GM19351 (cell line): Measurements from ENCODE around the gene TXNRD2.
"Not testable (repeated sequence)": the region's sequence is repeated elsewhere in the genome, so short reads cannot be mapped to it uniquely, and the experiment has no call there.

ENCODE experiments used
- ATAC-seq: cut with Tn5 transposase; IDR thresholded peaks from one replicate; pipeline ENCODE4 v1.9.1; 2021; ENCODE audit warnings: mild to moderate bottlenecking, moderate library complexity; ENCODE audit not compliant: unreplicated experiment

TXNRD2 gene

DNA sequence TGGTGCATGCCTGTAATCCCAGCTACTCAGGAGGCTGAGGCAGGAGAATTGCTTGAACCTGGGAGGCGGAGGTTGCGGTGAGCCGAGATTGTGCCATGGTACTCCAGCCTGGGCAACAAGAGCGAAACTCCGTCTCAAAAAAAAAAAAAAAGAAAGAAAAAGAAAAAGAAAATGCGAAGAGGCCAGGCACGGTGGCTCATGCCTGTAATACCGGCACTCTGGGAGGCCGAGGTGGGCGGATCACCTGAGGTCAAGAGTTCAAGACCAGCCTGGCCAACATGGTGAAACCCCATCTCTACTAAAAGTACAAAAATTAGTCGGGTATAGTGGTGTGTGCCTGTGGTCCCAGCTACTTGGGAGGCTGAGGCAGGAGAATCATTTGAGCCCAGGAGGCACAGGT lies 15.6 kb downstream of the TXNRD2 start:
- ATAC-seq = not testable (repeated sequence)

DNA sequence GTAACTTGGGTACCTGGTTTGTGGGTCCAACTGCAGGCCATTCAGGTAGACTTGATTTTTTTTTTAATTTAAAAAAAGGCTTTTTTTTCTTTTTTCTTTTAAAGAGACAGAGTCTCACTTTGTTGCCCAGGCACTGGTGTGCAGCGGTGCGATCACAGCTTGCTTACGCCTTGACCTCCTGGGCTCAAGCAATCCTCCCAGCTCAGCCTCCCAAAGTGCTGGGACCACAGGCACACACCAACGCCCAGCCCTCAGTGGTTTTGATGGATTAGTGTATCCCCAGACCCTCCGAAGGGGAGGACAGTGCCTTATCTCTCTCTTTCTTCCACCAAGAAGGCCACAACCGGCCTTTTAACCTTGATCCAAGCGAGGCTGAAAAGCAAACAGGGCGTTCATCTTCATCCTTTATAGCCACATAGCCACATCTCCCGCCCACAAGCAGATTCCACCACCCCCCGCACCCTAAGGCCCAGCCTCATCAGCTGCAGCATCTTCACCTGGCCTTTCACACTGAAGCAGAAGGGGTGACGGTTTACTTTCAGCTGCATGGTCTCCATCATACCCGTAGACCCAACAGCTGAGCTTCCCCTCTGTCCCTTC lies 17.6 kb downstream of the TXNRD2 start:
- ATAC-seq = no peak

DNA sequence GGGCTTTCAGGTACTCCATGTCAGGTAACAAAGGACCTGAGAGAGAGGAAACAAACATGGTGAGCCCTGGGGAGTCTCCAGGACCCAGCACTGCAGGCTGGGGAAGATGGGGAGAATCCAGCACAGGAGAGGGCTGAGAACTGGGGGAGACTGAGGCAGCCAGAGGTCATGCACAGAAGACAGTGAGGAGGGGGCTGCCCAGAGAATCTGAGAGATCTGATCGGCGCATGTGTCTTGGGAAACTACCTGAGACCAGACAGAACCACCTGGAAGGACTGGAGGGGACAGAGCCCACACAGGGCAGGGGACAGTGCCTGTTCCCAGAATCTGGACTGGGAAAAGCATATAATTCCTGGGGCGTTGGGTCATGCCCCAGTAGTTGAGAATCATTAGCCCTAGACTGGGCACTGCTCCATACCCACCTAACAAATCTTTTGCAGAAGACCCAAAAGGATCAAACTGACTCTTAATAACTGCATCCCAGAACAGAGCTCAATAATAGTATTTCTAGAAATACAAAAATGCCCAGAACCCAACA lies 20.0 kb downstream of the TXNRD2 start:
- no peak for ATAC-seq

DNA sequence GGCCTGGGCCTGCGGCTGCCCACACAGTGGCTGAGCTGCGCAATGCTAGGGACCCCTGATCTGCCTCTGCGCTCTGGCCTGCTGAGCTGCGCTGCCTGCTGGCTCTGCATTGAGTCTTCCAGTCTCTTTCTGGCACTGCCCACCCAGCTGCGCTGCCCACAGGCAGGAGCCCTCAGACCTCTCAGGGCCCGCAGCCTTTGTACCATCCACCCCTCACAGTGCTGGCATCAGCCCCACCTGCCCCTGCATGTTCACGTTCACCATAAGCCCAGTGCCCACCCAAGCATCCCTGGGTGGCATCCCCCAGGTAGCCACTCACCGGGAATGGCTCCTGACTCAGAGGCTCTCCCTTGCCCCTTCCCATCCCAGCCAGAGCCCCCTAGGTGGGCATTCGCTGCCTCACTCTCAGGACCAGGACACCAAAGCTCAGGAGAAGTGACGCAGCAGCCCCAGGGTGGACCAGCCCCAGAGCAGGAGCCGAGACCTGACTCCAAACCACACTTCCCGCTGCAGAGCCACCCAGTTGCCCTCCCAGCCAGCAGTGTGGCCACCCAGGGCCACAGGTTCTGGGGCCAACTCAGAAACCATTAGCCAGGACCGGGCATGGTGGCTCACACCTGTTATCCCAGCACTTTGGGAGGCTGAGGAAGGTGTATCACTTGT lies 21.8 kb downstream of the TXNRD2 start:
- ATAC-seq = no peak

DNA sequence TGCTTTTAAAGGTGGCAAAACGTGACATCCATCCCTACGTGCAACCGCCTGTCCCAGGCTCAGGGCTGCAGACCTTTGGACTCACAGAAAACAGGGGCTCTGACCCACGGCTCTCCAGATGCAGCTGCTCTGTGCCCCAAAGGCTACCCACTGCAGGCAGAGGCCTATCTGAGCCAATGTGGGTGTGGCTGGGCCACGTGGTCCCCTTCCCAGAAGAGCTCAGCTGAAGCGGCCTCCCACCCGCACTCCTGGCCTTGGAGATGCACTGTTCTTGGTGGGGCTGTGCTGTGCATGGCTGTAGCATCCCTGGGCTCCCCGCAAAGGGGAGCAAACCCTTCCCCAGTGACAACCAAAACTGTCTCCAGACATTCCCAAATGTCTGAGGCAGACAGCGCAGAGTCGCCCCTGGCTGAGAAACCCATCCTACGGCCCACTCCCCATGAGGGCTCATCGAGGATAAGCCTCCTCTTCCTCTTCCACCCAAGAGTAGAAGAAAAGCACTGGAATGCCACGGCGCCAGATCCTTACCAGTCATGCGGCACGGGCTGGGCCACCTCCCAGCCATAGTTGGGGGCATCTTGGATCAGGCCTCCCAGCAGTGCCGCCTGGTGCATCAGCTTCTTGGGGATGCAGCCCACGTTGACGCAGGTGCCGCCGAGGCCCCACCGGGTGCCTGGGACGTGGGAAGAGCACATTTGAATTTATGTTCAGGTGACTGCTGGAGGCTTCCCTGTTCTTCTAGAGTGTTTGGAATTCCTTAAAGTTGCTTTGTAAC lies 23.1 kb downstream of the TXNRD2 start:
- no peak for ATAC-seq

DNA sequence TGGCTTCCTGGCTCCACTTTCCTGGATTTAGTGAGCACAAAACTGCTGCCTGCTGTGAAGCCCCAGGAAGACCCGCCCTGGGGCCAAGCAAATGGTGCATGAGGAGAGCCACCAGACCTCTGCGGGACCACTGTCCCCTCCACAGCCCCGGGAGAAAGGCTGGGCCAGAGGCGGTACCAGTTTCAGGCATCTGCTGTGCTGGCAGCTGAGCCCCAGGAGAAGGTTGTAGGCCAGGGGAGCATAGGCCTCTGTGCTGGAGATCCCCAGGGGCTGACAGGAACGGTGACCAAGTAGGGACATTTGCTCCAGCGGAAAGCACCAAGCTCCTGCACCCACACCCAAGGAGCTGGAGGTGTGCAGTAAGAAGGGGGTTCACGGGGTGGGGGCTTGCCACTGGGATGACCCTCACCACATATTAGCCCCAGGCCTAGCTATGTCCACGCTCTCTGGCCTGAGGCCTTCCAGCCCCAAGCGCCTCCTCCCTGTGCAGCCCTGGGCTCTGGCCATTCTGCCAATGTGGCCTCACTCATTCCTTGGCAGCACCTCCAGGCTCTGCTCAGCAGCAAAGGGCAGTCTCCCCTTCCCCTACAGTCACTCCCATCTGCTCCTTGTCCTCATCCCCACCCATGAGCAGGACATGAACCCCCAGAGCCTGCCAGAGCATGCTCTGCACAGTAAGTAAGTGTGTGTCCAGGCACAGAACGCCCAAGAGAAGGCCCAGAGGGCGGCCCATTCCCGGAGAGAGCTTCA lies 24.1 kb downstream of the TXNRD2 start:
- no peak for ATAC-seq

DNA sequence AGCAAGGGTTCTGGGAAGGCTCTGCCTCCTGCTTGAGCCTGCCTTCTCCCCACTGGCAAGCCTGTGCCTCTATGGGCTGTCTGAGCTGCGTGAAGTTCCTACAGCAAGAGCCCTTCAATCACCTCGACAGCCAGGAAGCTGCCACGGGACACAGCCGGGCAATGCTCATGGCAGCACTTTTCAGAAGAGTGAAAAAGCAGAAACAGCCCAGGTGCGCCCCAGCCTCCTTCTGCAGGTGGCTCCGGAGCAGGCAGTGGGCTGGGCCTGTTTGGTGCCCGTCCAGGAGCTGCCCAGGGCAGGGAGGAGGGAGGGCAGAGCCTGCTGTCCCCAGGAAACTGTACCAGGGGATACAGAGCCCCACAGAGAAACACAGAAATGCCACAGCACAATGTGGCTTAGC lies 24.7 kb downstream of the TXNRD2 start:
- ATAC-seq = no peak

DNA sequence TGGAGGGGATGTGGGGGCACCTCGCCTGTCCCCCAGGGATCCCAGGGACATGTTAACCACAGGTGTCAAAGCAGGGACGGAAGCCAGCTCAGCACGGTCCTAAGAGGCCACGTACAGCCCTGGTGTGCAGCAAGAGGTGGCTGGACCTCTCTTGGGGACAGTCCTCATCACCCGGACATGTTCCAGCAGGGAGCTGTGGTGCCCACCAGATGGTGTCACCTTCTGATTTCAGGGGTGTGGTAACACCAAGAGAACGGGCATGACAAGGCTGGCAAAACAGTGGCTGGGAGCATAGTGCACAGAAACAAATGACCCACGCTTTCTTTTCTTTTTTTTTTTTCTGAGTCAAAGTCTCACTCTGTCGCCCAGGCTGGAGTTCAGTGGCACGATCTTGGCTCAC lies 25.6 kb downstream of the TXNRD2 start:
- no peak for ATAC-seq

DNA sequence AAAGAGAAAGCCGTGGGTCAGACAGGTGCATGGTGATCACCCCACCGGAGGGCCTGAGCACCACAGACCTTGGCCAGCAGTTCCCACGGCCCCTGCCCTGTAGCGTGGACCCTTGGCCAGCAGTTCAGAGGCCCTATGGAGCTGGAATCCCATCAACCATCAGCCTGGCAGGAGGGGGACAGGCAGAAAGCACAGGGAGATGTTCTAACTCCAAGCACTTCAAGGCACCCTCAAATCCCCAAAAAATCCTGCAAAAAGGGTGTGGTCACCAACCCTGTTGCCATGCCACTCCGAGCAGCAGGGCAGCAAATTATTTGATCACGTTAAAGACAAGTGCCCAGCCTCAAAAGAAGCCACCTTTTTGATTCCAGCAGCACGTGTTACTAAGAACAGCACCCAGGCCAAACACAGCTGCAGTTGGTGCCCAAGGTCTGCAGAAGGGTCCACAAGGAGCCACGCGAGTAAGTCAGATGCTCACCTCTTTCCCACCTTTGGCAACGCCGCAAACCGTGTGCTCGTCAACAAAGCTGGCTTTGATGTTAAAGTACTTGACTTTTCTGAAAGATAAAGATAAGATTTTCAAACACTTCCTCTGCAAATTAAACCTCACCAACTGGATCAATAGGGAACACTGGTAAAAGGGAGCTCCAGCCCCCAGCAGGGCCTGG lies 26.2 kb downstream of the TXNRD2 start:
- no peak for ATAC-seq

DNA sequence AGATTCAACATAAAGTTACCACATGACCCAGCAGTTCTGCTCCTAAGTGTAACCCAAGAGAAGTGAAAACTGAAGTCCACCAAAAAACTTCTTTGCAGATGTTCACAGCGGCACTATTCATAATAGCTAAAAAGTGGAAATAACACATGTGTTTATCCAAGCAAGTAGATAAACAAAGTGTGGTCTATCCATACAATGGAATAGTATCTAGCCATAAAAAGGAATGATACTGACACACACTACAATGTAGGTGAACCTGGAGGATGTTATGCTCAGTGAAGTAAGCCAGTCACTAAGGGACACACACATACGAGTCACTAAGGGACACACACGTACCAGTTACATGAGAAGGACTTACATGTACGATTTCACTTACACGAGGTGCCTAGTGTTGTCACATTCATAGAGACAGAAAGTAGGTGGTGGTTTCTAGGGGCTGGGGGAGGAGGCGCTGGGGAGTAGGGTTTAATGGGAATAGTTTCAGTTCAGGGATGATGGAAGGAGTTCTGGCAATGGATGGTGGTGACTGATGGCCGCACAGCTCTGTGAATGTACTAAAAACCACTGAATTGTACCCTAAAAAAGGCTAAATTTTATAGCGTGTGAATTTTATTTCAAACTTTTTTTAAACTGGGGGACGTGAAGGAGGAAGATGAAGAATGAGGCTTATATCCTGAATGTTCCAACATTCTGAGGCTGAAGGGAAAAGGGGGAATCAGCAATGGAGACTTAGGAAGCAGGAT lies 27.2 kb downstream of the TXNRD2 start:
- no peak for ATAC-seq

DNA sequence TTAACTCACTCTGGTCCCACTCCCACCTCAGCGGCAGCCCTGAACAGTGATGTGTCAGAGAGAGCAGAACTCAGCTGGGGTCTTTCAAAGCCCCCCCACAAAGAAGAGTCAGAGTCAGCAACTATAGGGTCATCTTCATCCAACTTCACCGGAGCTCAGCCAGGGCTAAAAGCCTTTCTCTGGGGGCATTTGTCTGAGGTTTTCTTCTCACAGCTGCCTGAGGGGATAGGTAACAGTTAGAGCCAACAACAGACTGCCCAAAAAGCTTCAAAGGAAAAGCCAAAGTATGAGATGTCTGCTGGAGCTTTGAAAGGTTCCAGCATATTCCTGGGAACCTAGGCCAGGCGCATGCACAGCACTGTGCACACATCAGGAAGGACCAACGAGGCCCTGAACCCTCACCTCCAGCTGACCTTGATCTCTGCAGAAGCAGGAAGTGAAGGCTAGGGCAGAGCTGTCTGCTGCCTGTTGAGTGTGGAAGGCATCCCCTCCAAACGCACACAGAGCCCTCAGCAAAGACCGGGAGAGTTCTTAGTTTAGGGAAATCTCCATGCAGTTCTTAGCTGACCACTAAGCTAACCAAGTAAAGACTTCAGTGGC lies 28.2 kb downstream of the TXNRD2 start:
- ATAC-seq = no peak

DNA sequence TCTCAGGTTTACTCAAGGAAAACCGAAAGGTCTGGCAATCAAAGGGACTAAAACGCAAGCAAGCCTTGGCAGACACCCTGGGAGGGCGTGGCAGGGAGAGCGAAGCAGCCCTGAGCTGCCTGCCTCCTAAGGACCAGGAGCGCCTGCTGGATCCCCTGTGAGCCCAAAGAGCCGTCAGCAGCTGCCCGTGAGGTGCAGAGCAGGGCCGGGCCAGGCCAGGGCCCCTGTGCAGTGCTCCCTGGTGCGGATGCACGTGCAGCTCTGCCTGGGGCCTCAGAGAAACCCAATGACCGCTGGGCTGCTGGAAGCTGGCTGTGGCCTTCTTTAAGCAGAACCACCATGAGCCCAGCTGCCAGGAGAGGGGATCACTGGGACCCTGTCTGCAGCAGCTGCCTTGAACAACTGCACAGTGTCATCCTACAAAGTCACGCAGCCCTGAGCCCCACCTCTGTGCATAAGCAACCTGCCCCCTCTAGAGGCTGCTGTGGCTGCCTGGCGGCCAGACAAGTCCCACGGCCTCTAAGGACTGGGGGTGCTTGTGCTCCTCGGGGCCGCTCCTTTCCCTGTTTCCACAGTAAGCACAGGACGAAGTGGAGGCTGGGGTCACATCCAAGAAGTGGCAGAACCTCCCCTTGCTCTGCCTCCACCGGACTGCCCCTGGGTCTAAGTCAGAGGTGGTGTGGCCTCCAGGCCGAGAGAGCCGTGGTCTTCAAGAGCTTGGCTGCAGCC lies 29.2 kb downstream of the TXNRD2 start:
- no peak for ATAC-seq

DNA sequence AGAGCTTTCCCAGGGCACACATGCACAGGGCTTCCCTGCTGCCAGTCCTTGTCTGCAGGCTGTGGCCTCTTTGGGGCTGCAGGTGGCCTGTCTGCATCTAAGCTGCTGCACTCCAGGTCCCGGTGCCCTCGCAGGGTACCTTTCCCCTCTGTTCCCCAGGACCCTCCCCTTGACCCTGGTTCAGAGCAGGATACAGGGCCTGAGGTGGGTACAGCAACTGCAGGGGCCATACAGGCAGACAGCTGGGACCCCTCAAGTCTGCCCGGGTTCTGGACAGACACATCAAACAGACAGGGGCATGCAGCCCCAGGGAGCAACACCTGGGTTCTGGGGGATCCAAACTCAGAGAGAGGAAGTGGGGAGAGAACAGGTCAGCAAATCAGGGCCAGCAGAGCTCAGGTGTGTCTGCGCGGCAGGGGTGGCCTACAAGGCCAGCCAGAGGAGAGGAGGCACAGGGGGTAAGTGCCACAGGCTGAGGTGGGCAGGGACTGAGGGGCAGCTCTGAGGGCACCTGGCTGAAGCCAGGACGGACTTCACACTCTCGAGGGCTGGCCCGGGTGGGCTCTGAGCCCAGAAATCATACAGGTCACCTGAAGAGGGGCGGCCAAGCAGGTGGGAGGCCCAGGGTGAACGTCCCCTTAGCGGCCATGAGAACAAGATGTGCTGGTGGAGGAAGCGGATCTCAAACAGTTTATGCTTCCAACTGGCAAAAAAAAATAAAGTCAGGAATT lies 29.9 kb downstream of the TXNRD2 start:
- no peak for ATAC-seq

DNA sequence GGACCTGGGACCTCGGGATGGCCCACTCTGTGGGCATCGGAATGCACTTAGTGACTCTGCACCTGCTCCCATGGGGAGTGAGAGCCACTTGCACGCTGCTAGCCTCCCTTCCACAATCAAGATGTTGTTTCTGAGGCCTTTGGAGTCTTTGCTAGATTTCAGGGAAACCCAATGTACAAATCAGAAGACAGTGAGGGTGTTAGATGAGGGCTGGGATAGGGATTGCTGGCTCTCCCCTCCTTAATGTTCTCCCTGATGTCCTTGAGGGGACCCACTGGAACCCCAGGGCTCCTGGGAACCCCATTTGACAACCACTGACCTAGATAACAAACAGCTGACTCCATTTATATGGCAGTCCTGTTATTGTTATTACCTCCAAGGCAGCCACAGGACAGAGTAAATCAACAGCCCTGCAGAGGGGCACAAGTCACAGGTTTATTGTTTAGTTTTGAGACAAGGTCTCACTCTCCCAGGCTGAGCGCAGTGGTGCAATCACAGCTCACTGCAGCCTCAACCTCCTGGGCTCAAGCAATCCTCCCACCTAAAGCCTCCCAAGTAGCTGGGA lies 31.4 kb downstream of the TXNRD2 start:
- no peak for ATAC-seq

DNA sequence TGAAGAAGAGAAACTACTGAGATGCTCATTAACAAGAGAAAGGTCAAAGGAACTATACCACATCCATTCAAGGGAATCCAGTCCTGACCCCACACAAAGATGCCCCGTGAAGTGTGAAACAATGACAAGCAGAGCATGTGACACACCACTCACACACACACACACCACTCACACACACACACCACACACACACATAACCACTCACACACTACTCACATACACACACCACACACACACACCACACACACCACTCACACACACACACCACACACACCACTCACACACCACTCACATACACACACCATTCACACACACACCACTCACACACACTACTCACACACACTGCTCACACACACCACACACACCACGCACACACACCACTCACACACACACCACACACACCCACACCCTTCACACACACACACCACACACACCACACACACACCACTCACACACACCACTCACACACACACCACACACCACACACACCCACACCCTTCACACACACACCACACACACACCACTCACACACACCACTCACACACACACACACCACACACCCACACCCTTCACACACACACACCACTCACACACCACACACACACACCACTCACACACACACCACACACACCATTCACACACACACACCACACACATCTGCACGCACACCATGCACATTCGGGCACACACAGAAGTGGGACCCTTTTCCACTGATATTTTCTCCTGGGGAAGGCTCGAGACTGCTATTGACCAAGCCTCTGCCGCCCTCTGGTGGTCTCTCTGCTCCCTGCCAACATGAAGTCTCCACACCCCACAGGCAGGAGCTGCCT lies 32.1 kb downstream of the TXNRD2 start:
- ATAC-seq = no peak

DNA sequence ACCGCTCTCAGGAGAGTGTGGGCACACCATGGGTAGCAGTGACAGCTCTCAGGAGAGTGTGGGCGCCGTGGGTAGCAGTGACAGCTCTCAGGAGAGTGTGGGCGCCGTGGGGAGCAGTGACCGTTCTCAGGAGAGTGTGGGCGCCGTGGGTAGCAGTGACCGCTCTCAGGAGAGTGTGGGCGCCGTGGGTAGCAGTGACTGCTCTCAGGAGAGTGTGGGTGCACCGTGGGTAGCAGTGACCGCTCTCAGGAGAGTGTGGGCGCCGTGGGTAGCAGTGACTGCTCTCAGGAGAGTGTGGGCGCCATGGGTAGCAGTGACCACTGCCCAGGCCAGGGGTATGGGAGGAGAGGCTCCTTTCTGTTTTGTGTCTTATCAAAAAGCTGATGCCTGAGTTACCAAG lies 33.7 kb downstream of the TXNRD2 start:
- ATAC-seq = not testable (repeated sequence)

DNA sequence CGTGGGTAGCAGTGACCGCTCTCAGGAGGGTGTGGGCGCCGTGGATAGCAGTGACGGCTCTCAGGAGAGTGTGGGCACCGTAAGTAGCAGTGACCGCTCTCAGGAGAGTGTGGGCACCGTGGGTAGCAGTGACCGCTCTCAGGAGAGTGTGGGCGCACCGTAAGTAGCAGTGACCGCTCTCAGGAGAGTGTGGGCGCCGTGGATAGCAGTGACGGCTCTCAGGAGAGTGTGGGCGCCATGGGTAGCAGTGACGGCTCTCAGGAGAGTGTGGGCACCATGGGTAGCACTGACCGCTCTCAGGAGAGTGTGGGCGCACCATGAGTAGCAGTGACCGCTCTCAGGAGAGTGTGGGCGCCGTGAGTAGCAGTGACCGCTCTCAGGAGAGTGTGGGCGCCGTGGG lies 34.8 kb downstream of the TXNRD2 start:
- ATAC-seq = not testable (repeated sequence)
